HG03175 (cell line): Measurements from ENCODE around the gene PRPF19.
A peak's percentile ranks its signal among the peaks of the same experiment; 100 is the strongest.

Experiments
- ATAC-seq: cut with Tn5 transposase; IDR thresholded peaks from one replicate; pipeline ENCODE4 v1.9.1; 2021; ENCODE audit warnings: mild to moderate bottlenecking, moderate library complexity; ENCODE audit not compliant: unreplicated experiment

The PRPF19 gene

GRCh38 chr11:60924110-60924905, 17.9 kb upstream of the PRPF19 start, which contains the start of gene TMEM132A:
TSS of gene TMEM132A (plus strand) at chr11:60924460. CDS start at chr11:60924634, 174 bp downstream.
- no peak for ATAC-seq

GRCh38 chr11:60923800-60924109, 17.4 kb upstream of the PRPF19 start:
- no peak for ATAC-seq

- no peak for ATAC-seq
These were observed 16.9 kb upstream of the PRPF19 start for GRCh38 chr11:60923326-60923725.

- no peak for ATAC-seq
These were observed 16.5 kb upstream of the PRPF19 start for GRCh38 chr11:60922906-60923305.

- no peak for ATAC-seq
These were observed 15.5 kb upstream of the PRPF19 start for GRCh38 chr11:60921777-60922335.

GRCh38 chr11:60921259-60921658, 14.9 kb upstream of the PRPF19 start:
- no peak for ATAC-seq

GRCh38 chr11:60919956-60920355, 13.6 kb upstream of the PRPF19 start:
- ATAC-seq, result no peak

GRCh38 chr11:60919320-60919719, 12.9 kb upstream of the PRPF19 start:
- no peak for ATAC-seq

- ATAC-seq, result no peak
These were observed 12.5 kb upstream of the PRPF19 start for GRCh38 chr11:60918939-60919265.

GRCh38 chr11:60918251-60918938, 12.0 kb upstream of the PRPF19 start:
- no peak for ATAC-seq

- no peak for ATAC-seq
These were observed 10.9 kb upstream of the PRPF19 start for GRCh38 chr11:60917267-60917666.

GRCh38 chr11:60916669-60917206, 10.4 kb upstream of the PRPF19 start:
- no peak for ATAC-seq

- peak; percentile 52 for ATAC-seq
These were observed 9.0 kb upstream of the PRPF19 start for GRCh38 chr11:60915248-60915914.

- ATAC-seq, result peak; percentile 0
These were observed 8.4 kb upstream of the PRPF19 start for GRCh38 chr11:60914633-60915247.

GRCh38 chr11:60913793-60914632, 7.6 kb upstream of the PRPF19 start, which contains the start of gene TMEM109:
TSS of gene TMEM109 (plus strand) at chr11:60914158. CDS start at chr11:60919694, 5,536 bp downstream.
- ATAC-seq, result peak; percentile 43

- no peak for ATAC-seq
These were observed 6.6 kb upstream of the PRPF19 start for GRCh38 chr11:60912851-60913528.

GRCh38 chr11:60912223-60912850, 6.0 kb upstream of the PRPF19 start:
- no peak for ATAC-seq

- ATAC-seq, result no peak
These were observed 4.5 kb upstream of the PRPF19 start for GRCh38 chr11:60910711-60911380.
